ENCODE data around the gene CACNB4.

The CACNB4 gene

DNA sequence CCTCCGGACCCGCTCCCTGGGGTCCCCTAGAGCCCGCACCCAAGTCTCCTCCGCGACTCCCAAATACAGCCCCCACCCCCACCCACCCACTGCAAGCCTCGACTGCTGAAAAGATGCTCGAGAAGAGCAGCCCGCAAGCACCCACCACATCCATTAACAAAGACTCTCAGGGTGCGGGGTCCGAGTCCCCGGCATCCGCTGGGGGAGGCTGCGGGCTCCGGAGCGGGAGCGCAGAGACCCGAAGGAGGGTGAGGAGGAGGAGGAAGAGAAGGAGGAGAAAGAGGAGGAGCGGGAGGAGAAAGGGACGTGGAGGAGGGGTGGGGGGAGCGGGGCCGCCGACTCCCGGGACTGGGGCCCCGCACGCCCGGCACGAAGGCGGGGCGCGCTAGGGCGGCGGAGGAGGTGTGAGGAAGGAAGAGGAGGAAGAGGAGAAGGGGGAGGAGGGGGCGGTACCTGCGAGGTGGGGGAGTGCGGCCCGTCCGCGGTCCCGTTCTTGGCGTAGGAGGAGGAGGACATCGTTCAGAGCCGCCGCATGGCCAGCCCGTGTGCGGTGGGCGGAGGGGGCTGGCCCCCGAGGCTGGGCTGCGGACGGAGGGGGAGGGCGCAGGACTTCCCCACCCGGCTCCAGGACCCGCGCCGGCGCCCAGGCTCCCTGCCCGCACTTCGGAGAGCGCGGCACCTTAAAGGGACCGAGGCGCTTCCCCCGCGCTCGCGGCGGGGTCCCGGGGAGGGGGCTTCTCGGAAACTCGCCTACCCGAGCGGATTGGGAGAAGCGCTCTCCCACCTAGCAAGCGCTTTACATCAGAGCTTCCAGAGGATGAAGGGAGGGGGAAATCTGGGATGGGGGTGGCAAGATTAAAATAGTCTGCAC, at the start of gene CACNB4:
Gene CACNB4, minus strand, starts transcription at position 549 of the 871 bp plus-strand sequence.
- in situ Hi-C loops (cut with MboI; ENCODE audit: low pct_unique_long_range_greater_than_20kb, low sequenced_read_pairs, unreplicated experiment), result no loop called here
- TF ChIP-seq, protein P1, sequence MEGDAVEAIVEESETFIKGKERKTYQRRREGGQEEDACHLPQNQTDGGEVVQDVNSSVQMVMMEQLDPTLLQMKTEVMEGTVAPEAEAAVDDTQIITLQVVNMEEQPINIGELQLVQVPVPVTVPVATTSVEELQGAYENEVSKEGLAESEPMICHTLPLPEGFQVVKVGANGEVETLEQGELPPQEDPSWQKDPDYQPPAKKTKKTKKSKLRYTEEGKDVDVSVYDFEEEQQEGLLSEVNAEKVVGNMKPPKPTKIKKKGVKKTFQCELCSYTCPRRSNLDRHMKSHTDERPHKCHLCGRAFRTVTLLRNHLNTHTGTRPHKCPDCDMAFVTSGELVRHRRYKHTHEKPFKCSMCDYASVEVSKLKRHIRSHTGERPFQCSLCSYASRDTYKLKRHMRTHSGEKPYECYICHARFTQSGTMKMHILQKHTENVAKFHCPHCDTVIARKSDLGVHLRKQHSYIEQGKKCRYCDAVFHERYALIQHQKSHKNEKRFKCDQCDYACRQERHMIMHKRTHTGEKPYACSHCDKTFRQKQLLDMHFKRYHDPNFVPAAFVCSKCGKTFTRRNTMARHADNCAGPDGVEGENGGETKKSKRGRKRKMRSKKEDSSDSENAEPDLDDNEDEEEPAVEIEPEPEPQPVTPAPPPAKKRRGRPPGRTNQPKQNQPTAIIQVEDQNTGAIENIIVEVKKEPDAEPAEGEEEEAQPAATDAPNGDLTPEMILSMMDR (IDR thresholded peaks at IDR 0.05; ENCODE audit: extremely low read depth, insufficient read depth, missing control alignments), result no peak

GRCh38 chr2:152134488-152135280, 35.8 kb upstream of the CACNB4 start:
- in situ Hi-C loops (cut with MboI; ENCODE audit: low pct_unique_long_range_greater_than_20kb, low sequenced_read_pairs, unreplicated experiment), result no loop called here
- TF ChIP-seq, protein P1 (IDR thresholded peaks at IDR 0.05; ENCODE audit: extremely low read depth, insufficient read depth, missing control alignments), result no peak
- DNase-seq (ENCODE audit: low spot score), result peak; percentile 30

More for the DNA sequence above, at the start of gene CACNB4:
- DNase-seq (ENCODE audit: low spot score), result peak; percentile 70

GRCh38 chr2:152132306-152132705, 33.5 kb upstream of the CACNB4 start:
- TF ChIP-seq, protein P1 (IDR thresholded peaks at IDR 0.05; ENCODE audit: extremely low read depth, insufficient read depth, missing control alignments), result no peak
- no peak for DNase-seq (ENCODE audit: low spot score)
- in situ Hi-C loops (cut with MboI; ENCODE audit: low pct_unique_long_range_greater_than_20kb, low sequenced_read_pairs, unreplicated experiment), result no loop called here

DNA sequence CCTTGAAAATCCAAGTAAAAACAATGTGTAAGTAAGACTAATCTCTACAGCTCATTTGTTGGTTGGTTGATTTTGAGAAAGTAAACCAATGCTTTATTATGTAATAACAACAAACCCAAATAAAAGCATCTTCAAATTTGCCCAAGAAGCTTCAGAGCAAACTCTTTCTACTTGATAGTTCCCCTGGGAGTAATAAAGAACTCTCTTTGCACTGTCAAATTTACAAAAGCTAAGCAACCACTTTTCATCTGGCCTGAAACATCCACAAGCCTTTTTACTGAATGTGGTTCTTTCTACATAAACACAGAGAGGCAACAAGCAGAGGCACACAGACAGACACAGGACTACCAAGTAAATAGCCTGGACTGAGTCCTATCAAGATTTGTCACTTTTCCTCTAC, 28.8 kb upstream of the CACNB4 start:
- in situ Hi-C loops (cut with MboI; ENCODE audit: low pct_unique_long_range_greater_than_20kb, low sequenced_read_pairs, unreplicated experiment), result no loop called here
- TF ChIP-seq, protein P1 (IDR thresholded peaks at IDR 0.05; ENCODE audit: extremely low read depth, insufficient read depth, missing control alignments), result no peak

GRCh38 chr2:152126664-152127063, 27.8 kb upstream of the CACNB4 start:
- DNase-seq (ENCODE audit: low spot score), result no peak
- TF ChIP-seq, protein P1 (IDR thresholded peaks at IDR 0.05; ENCODE audit: extremely low read depth, insufficient read depth, missing control alignments), result no peak
- in situ Hi-C loops (cut with MboI; ENCODE audit: low pct_unique_long_range_greater_than_20kb, low sequenced_read_pairs, unreplicated experiment), result no loop called here

More for the DNA sequence above, 28.8 kb upstream of the CACNB4 start:
- DNase-seq (ENCODE audit: low spot score), result no peak

- in situ Hi-C loops (cut with MboI; ENCODE audit: low pct_unique_long_range_greater_than_20kb, low sequenced_read_pairs, unreplicated experiment), result no loop called here
Measured at GRCh38 chr2:152122161-152122560, 23.3 kb upstream of the CACNB4 start.

More at GRCh38 chr2:152122161-152122560, 23.3 kb upstream of the CACNB4 start:
- TF ChIP-seq, protein P1 (IDR thresholded peaks at IDR 0.05; ENCODE audit: extremely low read depth, insufficient read depth, missing control alignments), result no peak
- no peak for DNase-seq (ENCODE audit: low spot score)

Data from GM13977 (cell line).